ENCODE data around the gene FAM13C. TPM values are rescaled to one million over a fixed set of nuclear protein-coding genes. Genes with fewer than 3 reads are reported as not detected.

Gene FAM13C
- polyA plus RNA-seq, 2 of the 4 experiments (the other 2 are of a cell fraction): not detected

GRCh38 chr10:59252491-59252890 lies 109.9 kb downstream of the FAM13C start:
- Histone ChIP-seq H3K27ac (no peak overlapping the region), H3K4me1 (no peaks in the 10 kb centered on the region), H3K4me3 (no peak overlapping the region), H3K9me3 (no peaks in the 10 kb centered on the region), H3K4me2 (no peak overlapping the region)
- no peak for TF ChIP-seq ZC3H11A (IDR thresholded peaks at IDR 0.05)
- TF ChIP-seq ZSCAN20 (CRISPR knock-in tag; IDR thresholded peaks at IDR 0.05): no peak
- TF ChIP-seq HMGXB4 (CRISPR knock-in tag; IDR thresholded peaks at IDR 0.05; ENCODE audit: borderline replicate concordance): no peak
- TF ChIP-seq NFE2L2 (conservative IDR thresholded peaks at IDR 0.05; ENCODE audit: low read length): no peak
- TF ChIP-seq PBX3 (IDR thresholded peaks at IDR 0.05): no peak
- no peak for TF ChIP-seq KDM1A (IDR thresholded peaks at IDR 0.05; ENCODE audit: low read depth)
- no peak for TF ChIP-seq NR3C1 (IDR thresholded peaks at IDR 0.05)
- TF ChIP-seq HES2 (IDR thresholded peaks at IDR 0.05): no peak
- TF ChIP-seq USF2 (IDR thresholded peaks at IDR 0.05): no peak
- no peak for TF ChIP-seq CHD2 (IDR thresholded peaks at IDR 0.05; ENCODE audit: low read length, partially characterized antibody)
- TF ChIP-seq TP53 (CRISPR knock-in tag; IDR thresholded peaks at IDR 0.05): no peak
- ATAC-seq (no peak), FAIRE-seq (no peak), DNase-seq (ENCODE audit: low read depth in 1 of 2, low spot score in 1 of 2) (no peak)
- CTCF ChIA-PET: no interaction called here
- POLR2A ChIA-PET: no interaction called here

- no peaks in the 10 kb centered on the region for H3K9me3 ChIP-seq
- 42% methylated on average over 1 of the region's 1 CpG for WGBS (ENCODE audit: missing lambda C conversion rate)
- no peak overlapping the region for H3K4me3 ChIP-seq
- H3K27ac ChIP-seq: no peak overlapping the region
- no peak overlapping the region for H3K4me2 ChIP-seq
- FAIRE-seq (no peak), DNase-seq (ENCODE audit: low read depth in 1 of 2, low spot score in 1 of 2) (no peak), ATAC-seq (no peak)
- H3K4me1 ChIP-seq: no peaks in the 10 kb centered on the region
- CTCF ChIA-PET: no interaction called here
- POLR2A ChIA-PET: no interaction called here
- TF ChIP-seq TP53 (CRISPR knock-in tag; IDR thresholded peaks at IDR 0.05) (no peak), MYC (IDR thresholded peaks at IDR 0.05; ENCODE audit: borderline replicate concordance, low read length) (no peak), REST (IDR thresholded peaks at IDR 0.05) (no peak), BHLHE40 (IDR thresholded peaks at IDR 0.05; ENCODE audit: low read depth, low read length) (no peak), HMGXB4 (CRISPR knock-in tag; IDR thresholded peaks at IDR 0.05; ENCODE audit: borderline replicate concordance) (no peak), SREBF2 (IDR thresholded peaks at IDR 0.05) (no peak)
These were observed 116.7 kb downstream of the FAM13C start for GRCh38 chr10:59245686-59246085.
